ENCODE measurements around the gene TMEM242.

Gene TMEM242

GRCh38 chr6:157270916-157271315 is 52.4 kb downstream of the TMEM242 start:
- DNase-seq (ENCODE audit: low spot score): no peak

DNA sequence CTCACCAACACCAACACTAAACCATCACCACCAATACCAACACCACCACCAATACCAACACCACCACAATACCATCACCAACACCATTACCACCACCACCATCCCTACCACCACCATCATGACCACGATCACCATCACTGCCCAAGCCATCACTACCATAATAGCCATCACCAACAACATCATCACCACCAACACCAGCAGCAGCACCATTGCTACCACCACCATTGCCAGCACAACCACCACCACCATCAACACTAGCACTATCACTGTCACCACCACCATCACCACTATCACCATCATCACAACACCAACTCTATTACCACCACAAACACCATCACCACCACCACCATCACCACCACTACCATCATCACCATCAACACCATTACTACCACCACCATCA is 53.0 kb downstream of the TMEM242 start:
- DNase-seq (ENCODE audit: low spot score): no peak

- DNase-seq (ENCODE audit: low spot score): no peak
Observed at GRCh38 chr6:157269261-157269794, 54.0 kb downstream of the TMEM242 start.

DNA sequence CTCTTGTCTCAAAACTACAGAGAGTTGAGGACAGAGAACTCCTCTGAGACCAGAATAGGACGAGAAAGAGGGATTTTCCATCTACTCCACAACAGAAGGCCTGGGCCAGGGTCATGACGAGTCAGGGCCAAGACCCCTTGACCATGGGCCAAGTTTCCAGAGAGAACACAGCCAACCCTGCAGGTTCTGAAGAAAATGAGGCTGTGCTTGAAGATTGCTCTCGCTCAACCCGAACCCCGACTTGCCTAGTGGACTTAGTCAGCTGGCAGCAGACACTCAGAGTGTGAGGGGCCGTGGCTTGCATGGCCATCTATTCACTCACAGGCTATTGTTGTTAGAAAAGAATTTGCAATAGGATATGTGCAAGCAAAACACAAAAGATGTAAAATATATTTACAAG is 54.5 kb downstream of the TMEM242 start:
- no peak for DNase-seq (ENCODE audit: low spot score)

GRCh38 chr6:157268396-157268795 is 54.9 kb downstream of the TMEM242 start:
- no peak for DNase-seq (ENCODE audit: low spot score)

GRCh38 chr6:157267654-157268053 is 55.7 kb downstream of the TMEM242 start:
- DNase-seq (ENCODE audit: low spot score): no peak

DNA sequence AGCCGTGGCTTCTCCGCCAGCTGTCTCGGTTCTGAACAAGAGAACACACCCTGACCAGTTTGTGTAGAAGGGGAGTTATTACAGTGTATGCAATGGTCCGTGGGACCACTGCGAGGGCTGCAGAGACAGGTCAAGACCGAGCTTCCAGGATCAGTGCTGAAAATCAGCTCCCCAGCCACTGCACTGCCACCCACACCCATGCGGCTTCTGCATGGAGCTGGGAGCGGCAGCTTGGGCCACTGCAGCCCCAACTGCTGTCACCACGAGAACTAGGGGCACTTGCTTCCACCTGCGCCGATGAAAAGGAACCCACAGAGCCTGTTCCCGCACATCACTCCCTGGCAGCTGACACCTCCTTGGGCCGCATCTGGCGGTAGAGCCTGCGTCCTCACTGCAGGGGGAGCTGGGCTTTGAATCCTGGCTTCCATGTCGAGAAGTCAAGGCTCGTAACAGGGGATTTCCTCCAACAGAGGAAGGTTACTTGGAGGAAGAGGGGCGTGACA is 56.2 kb downstream of the TMEM242 start:
- DNase-seq (ENCODE audit: low spot score): no peak

- no peak for DNase-seq (ENCODE audit: low spot score)
Observed at GRCh38 chr6:157266274-157267101, 56.8 kb downstream of the TMEM242 start.

DNA sequence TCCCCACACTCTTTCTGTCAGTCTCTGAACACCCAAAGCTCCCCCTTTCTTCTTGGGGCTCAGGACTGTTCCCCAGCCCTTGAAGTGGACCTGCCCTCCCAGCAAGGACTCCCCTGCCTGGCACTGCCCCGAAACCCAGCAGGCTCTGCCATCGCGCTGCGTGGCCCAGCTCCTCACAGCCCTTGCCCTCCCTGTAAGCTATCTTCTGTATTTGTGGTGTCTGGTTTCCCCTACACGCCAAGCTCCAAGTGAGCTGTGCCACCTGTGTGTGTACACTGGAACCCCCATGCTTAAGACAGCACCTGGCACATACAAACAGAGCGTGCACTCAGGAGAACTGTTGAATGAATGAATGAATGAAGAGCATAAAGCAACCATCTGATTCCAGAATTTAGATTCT is 57.7 kb downstream of the TMEM242 start:
- DNase-seq (ENCODE audit: low spot score): no peak

- DNase-seq (ENCODE audit: low spot score): no peak
Observed at GRCh38 chr6:157265186-157265585, 58.1 kb downstream of the TMEM242 start.

- no peak for DNase-seq (ENCODE audit: low spot score)
Observed at GRCh38 chr6:157264701-157265100, 58.6 kb downstream of the TMEM242 start.

- DNase-seq (ENCODE audit: low spot score): no peak
Observed at GRCh38 chr6:157263881-157264397, 59.4 kb downstream of the TMEM242 start.

GRCh38 chr6:157263146-157263545 is 60.2 kb downstream of the TMEM242 start:
- DNase-seq (ENCODE audit: low spot score): no peak

GRCh38 chr6:157261606-157262005 is 61.7 kb downstream of the TMEM242 start:
- no peak for DNase-seq (ENCODE audit: low spot score)

- DNase-seq (ENCODE audit: low spot score): no peak
Observed at GRCh38 chr6:157260735-157261410, 62.4 kb downstream of the TMEM242 start.

DNA sequence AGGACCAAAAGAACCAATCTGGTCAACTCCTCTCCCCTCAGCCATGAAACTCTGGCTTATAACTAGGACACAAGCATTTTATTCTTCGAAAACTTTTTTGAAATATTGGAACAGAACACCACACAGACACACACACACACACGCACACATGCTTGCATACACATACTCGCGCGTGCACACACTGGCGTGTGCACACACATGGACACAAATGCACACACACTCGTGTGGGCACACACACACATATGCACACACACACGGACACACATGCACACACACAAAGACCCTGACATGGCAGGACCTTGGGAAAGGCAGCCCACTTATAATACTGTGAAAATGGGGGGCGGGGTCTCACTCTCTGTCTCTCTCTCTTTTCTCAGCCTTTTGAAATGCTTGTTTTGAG is 63.9 kb downstream of the TMEM242 start:
- DNase-seq (ENCODE audit: low spot score): no peak

DNA sequence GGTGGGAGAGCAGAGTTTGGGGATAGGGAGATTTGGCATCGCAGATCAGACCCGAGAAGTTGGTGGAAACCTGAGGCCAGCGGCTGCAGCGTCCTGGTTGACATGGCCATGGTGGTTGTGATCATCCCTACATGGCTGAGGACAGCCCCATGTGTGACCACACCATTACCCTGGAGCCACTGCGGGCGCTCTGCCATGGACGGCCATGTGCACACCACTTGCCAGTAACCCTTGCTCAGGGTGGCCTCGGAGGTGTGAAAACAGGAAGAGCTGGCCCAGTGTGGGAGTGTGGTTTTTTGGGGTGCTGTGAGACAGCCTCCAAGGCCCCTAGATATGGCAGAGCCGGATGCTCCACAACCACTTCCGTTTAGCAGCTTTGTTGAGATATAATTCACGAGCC is 64.4 kb downstream of the TMEM242 start:
- no peak for DNase-seq (ENCODE audit: low spot score)

- DNase-seq (ENCODE audit: low spot score): no peak
Observed at GRCh38 chr6:157255079-157255478, 68.2 kb downstream of the TMEM242 start.

DNA sequence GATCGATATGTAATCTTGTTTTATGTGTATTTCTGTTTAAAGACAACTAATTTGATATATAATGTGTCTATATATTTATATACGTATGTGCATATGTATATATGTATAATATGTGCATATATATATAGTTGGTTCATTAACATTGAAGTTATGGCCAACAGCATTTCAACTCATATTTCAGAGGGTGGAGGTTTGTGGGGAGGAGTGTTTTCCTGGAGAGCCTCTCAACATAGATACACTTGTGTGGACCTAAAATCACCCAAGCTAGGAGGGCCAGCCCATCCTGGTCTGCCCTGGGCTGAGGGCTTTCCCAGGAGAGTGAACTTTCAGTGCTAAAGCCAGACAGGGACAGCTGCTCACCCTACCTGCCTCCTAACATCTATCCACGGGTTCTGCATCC is 68.8 kb downstream of the TMEM242 start:
- DNase-seq (ENCODE audit: low spot score): no peak

- no peak for DNase-seq (ENCODE audit: low spot score)
Observed at GRCh38 chr6:157253699-157254098, 69.6 kb downstream of the TMEM242 start.

DNA sequence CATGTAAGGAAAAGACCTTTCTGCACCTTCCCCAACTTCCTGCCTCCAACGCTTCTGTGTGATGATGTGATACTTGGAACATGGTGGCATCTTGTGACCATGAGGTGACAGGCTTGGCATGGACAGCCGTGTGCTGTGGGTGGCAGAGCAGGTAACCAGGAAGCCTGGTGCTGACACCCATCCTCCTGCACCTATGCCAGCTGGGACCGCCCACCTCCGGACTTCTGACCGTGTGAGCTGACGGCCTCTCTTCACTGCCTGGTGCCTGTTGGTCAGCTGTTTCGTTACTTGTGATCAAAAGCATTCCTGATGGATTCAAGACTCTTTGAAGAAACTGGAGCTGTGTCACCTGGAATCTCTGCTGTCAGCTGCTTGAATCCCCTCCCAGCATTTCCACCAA is 70.3 kb downstream of the TMEM242 start:
- DNase-seq (ENCODE audit: low spot score): no peak

- DNase-seq (ENCODE audit: low spot score): no peak
Observed at GRCh38 chr6:157251586-157252247, 71.6 kb downstream of the TMEM242 start.

All from HuH-7 (cell line).